H7 (cell line): ENCODE measurements around the gene GSE1. TPM values are rescaled to one million over a fixed set of nuclear protein-coding genes. Genes with fewer than 3 reads are reported as not detected.

Experiments used
- DNase-seq: peaks from one replicate; pipeline ENCODE4 v3.0.0; 2012
- H3K27me3 ChIP-seq: 2 replicates; pipeline ENCODE4 v1.6.0; 2011; ENCODE audit warnings: mild to moderate bottlenecking, low read length; ENCODE audit not compliant: control insufficient read depth, insufficient read depth
- H3K36me3 ChIP-seq: replicated peaks from 2 replicates; pipeline ENCODE4 v1.5.1; 2011; ENCODE audit warnings: low read length; ENCODE audit not compliant: control insufficient read depth, insufficient read depth
- H3K4me3 ChIP-seq: 2 replicates; pipeline ENCODE4 v1.5.1; 2011; ENCODE audit warnings: low read depth, mild to moderate bottlenecking, control low read depth, low read length, moderate library complexity; ENCODE audit not compliant: insufficient read depth
- total RNA-seq: library from RNA; depleted of rRNA; stranded (reverse); fragments of >200 nt; shearing (Covaris generic); gene quantifications from 2 replicates; pipeline ENCODE4 v1.2.3, GENCODE V29; 2014

The GSE1 gene
- total RNA-seq, 1 experiment from 2014 or later, result 52.5 TPM

GRCh38 chr16:85641305-85641704 is 28.2 kb downstream of the GSE1 start:
- H3K36me3 ChIP-seq, result peaks cover 3% of the 10 kb centered on the region
- DNase-seq, result no peak
- H3K4me3 ChIP-seq, result no peak overlapping the region

GRCh38 chr16:85641776-85642176 is 28.7 kb downstream of the GSE1 start:
- Histone ChIP-seq H3K27me3 (no peaks in the 10 kb centered on the region), H3K4me3 (no peak overlapping the region), H3K36me3 (peaks cover 3% of the 10 kb centered on the region)
- DNase-seq, result no peak

More at GRCh38 chr16:85641305-85641704, 28.2 kb downstream of the GSE1 start:
- no peaks in the 10 kb centered on the region for H3K27me3 ChIP-seq

GRCh38 chr16:85642762-85643358 is 29.7 kb downstream of the GSE1 start:
- Histone ChIP-seq H3K27me3 (no peaks in the 10 kb centered on the region), H3K36me3 (peaks cover 3% of the 10 kb centered on the region), H3K4me3 (no peak overlapping the region)
- no peak for DNase-seq

GRCh38 chr16:85643631-85644030 is 30.5 kb downstream of the GSE1 start:
- Histone ChIP-seq H3K27me3 (no peaks in the 10 kb centered on the region), H3K4me3 (no peak overlapping the region), H3K36me3 (peaks cover 3% of the 10 kb centered on the region)
- no peak for DNase-seq

GRCh38 chr16:85644093-85644712 is 31.1 kb downstream of the GSE1 start:
- no peaks in the 10 kb centered on the region for H3K27me3 ChIP-seq
- DNase-seq, result no peak
- H3K36me3 ChIP-seq, result peaks cover 4% of the 10 kb centered on the region
- no peak overlapping the region for H3K4me3 ChIP-seq

- H3K27me3 ChIP-seq, result no peaks in the 10 kb centered on the region
- no peak for DNase-seq
- no peak overlapping the region for H3K4me3 ChIP-seq
- H3K36me3 ChIP-seq, result peaks cover 4% of the 10 kb centered on the region
These were observed 32.0 kb downstream of the GSE1 start for GRCh38 chr16:85645021-85645589.

GRCh38 chr16:85646358-85646907 is 33.3 kb downstream of the GSE1 start:
- DNase-seq, result no peak
- H3K4me3 ChIP-seq, result no peak overlapping the region
- H3K27me3 ChIP-seq, result no peaks in the 10 kb centered on the region
- H3K36me3 ChIP-seq, result peaks cover 4% of the 10 kb centered on the region

GRCh38 chr16:85646976-85647375 is 33.9 kb downstream of the GSE1 start:
- Histone ChIP-seq H3K36me3 (peaks cover 4% of the 10 kb centered on the region), H3K27me3 (no peaks in the 10 kb centered on the region), H3K4me3 (no peak overlapping the region)
- no peak for DNase-seq

- DNase-seq, result no peak
- H3K36me3 ChIP-seq, result peaks cover 4% of the 10 kb centered on the region
- H3K27me3 ChIP-seq, result no peaks in the 10 kb centered on the region
- no peak overlapping the region for H3K4me3 ChIP-seq
These were observed 35.1 kb downstream of the GSE1 start for GRCh38 chr16:85648070-85648714.

GRCh38 chr16:85648805-85649204 is 35.7 kb downstream of the GSE1 start:
- Histone ChIP-seq H3K4me3 (no peak overlapping the region), H3K27me3 (no peaks in the 10 kb centered on the region), H3K36me3 (peaks cover 4% of the 10 kb centered on the region)
- no peak for DNase-seq

GRCh38 chr16:85649411-85650134 is 36.5 kb downstream of the GSE1 start:
- H3K36me3 ChIP-seq, result peaks cover 4% of the 10 kb centered on the region
- H3K4me3 ChIP-seq, result no peak overlapping the region
- DNase-seq, result no peak
- H3K27me3 ChIP-seq, result no peaks in the 10 kb centered on the region

GRCh38 chr16:85650135-85650843 is 37.2 kb downstream of the GSE1 start:
- H3K4me3 ChIP-seq, result no peak overlapping the region
- peak; percentile 80 for DNase-seq
- no peaks in the 10 kb centered on the region for H3K27me3 ChIP-seq
- H3K36me3 ChIP-seq, result peaks cover 6% of the 10 kb centered on the region

GRCh38 chr16:85650844-85651628 is 37.9 kb downstream of the GSE1 start:
- H3K36me3 ChIP-seq, result peaks cover 5% of the 10 kb centered on the region
- H3K27me3 ChIP-seq, result no peaks in the 10 kb centered on the region
- H3K4me3 ChIP-seq, result no peak overlapping the region
- DNase-seq, result peak; percentile 85
